Measurements from ENCODE around the gene AAK1. TPM values are rescaled to one million over a fixed set of nuclear protein-coding genes. Genes with fewer than 3 reads are reported as not detected.
"Not testable (repeated sequence)": the region's sequence is repeated elsewhere in the genome, so short reads cannot be mapped to it uniquely, and the experiment has no call there.

AAK1 gene
- total and polyA plus RNA-seq, 7 donors: 7.8 to 95.2 (median 52.5) TPM

DNA sequence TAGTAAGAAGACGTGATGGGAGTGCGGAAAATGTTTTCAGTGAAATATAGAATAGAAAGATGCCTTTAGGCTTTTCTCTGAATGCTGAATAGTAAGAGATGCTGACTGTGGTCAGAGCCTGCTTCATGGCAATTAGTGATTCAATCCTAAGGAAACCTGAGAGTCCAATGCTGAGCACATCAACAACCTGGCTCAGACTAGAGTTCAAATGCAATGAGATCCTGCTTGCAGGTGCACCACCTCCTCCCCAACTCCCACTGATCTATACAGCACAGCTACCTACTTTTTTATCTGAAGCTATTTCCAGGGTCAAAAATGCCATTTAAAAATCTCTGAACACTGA lies 65.4 kb downstream of the AAK1 start:
- Histone ChIP-seq H3K36me3 (ENCODE audit: insufficient read depth in 1 of 2, low read depth in 1 of 2) (no peaks in the 10 kb centered on the region), H3K9me3 (no peaks in the 10 kb centered on the region), H3K4me1 (peaks cover 74% of the 10 kb centered on the region), H3K27ac (peak overlapping the region; percentile 81), H3K27me3 (ENCODE audit: insufficient read depth in 3 of 3, low read length in 2 of 3) (no peaks in the 10 kb centered on the region), H3K4me3 (peak overlapping the region; percentile 37)
- intact Hi-C loops (cut with DNase I): loop anchor here in 1 of 2 donors (5.0 kb wide), 1 partner anchor 64 kb away; the partner anchor contains the start of gene AAK1
- 27 to 65% (median 41%) methylated on average over 2 of the region's 2 CpGs for WGBS, 3 donors
- peak; percentile 56 to 71 (median 64) for ATAC-seq
- DNase-seq: no peak
- TF ChIP-seq, protein P1, sequence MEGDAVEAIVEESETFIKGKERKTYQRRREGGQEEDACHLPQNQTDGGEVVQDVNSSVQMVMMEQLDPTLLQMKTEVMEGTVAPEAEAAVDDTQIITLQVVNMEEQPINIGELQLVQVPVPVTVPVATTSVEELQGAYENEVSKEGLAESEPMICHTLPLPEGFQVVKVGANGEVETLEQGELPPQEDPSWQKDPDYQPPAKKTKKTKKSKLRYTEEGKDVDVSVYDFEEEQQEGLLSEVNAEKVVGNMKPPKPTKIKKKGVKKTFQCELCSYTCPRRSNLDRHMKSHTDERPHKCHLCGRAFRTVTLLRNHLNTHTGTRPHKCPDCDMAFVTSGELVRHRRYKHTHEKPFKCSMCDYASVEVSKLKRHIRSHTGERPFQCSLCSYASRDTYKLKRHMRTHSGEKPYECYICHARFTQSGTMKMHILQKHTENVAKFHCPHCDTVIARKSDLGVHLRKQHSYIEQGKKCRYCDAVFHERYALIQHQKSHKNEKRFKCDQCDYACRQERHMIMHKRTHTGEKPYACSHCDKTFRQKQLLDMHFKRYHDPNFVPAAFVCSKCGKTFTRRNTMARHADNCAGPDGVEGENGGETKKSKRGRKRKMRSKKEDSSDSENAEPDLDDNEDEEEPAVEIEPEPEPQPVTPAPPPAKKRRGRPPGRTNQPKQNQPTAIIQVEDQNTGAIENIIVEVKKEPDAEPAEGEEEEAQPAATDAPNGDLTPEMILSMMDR (IDR thresholded peaks at IDR 0.05): no peak

DNA sequence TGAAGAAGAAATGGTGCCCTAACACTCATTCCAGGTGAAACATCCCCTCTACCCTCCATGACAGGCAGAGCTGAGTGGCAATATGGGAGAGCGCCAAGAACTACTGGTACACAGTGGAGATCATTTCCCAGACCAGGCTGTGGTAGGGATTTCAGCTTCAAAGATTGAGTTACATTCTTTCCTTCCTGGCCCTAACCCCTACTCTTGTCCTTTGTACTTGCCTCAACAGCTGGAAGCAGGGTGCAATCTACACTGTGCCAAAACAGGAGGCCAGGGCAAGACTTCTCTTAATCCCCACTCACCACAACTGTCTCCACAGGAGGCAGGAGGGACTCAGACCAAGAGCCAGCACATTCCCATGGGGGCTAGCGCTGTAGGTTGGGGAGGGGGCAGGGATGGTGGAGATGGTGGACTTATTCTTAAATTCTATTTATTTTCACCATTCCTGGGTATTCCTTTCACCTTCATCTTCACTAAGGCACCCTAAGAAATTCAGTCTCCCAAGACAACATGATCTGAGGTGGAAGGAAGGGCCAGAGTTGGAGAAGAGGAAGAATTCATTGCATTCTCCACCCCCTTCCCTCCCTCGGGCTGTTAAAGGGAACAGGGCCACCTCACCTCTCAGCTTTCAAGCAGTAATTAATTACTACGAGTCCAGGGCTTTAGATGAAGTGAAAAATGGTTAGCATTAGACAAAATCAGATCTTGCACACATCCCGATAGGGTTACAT lies 65.9 kb downstream of the AAK1 start:
- intact Hi-C loops (cut with DNase I): loop anchor here in 1 of 2 donors (5.0 kb wide), 1 partner anchor 65 kb away; the partner anchor contains the start of gene AAK1
- H3K9me3 ChIP-seq: no peaks in the 10 kb centered on the region
- peak overlapping the region; percentile 81 for H3K27ac ChIP-seq
- no peaks in the 10 kb centered on the region for H3K36me3 ChIP-seq (ENCODE audit: insufficient read depth in 1 of 2, low read depth in 1 of 2)
- 33 to 45% (median 33%) methylated on average over 5 of the region's 5 CpGs for WGBS, 3 donors
- DNase-seq (peak; percentile 45 to 49), ATAC-seq (peak; percentile 89 to 93 (median 91))
- TF ChIP-seq, protein P1 (IDR thresholded peaks at IDR 0.05): no peak
- peak overlapping the region; percentile 38 for H3K4me3 ChIP-seq
- no peaks in the 10 kb centered on the region for H3K27me3 ChIP-seq (ENCODE audit: insufficient read depth in 3 of 3, low read length in 2 of 3)
- H3K4me1 ChIP-seq: peaks cover 74% of the 10 kb centered on the region

DNA sequence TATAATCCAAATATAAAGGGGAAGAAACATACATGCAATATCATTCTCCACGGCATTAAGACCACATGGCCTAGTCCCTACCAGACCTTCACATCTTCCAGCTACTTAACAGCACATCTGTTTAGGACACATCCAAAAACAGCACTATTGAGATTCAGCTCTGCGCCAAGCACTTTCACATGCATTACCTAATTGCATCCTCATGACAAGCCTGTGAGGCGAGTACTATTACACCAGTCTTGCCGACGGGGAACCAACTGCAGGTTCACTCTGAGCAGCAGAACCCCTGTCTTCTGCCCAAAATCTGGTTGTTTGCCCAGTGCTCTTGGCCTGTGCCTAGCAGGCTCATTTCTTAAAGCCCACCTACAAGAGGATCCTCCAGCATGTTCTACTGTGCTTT lies 66.7 kb downstream of the AAK1 start:
- no peaks in the 10 kb centered on the region for H3K36me3 ChIP-seq (ENCODE audit: insufficient read depth in 1 of 2, low read depth in 1 of 2)
- peak overlapping the region; percentile 81 for H3K27ac ChIP-seq
- H3K4me1 ChIP-seq: peaks cover 74% of the 10 kb centered on the region
- peak; percentile 28 to 50 for DNase-seq
- 54 to 76% (median 64%) methylated on average over 5 of the region's 5 CpGs for WGBS, 3 donors
- peak; percentile 48 to 75 (median 59) for ATAC-seq
- TF ChIP-seq, protein P1 (IDR thresholded peaks at IDR 0.05): no peak
- no peaks in the 10 kb centered on the region for H3K9me3 ChIP-seq
- intact Hi-C loops (cut with DNase I): loop anchor here in 1 of 2 donors (5.0 kb wide), 1 partner anchor 65 kb away; the partner anchor contains the start of gene AAK1
- H3K27me3 ChIP-seq (ENCODE audit: insufficient read depth in 3 of 3, low read length in 2 of 3): no peaks in the 10 kb centered on the region
- peak overlapping the region; percentile 38 for H3K4me3 ChIP-seq

- TF ChIP-seq, protein P1 (IDR thresholded peaks at IDR 0.05): no peak
- ATAC-seq (no peak), DNase-seq (no peak)
- Histone ChIP-seq H3K4me1 (peaks cover 74% of the 10 kb centered on the region), H3K4me3 (no peak overlapping the region), H3K27me3 (ENCODE audit: insufficient read depth in 3 of 3, low read length in 2 of 3) (no peaks in the 10 kb centered on the region), H3K36me3 (ENCODE audit: insufficient read depth in 1 of 2, low read depth in 1 of 2) (no peaks in the 10 kb centered on the region), H3K27ac (peak overlapping the region; percentile 81), H3K9me3 (no peaks in the 10 kb centered on the region)
- intact Hi-C loops (cut with DNase I): loop anchor here in 1 of 2 donors (5.0 kb wide), 1 partner anchor 66 kb away; the partner anchor contains the start of gene AAK1
- 88 to 100% (median 94%) methylated on average over 1 of the region's 1 CpG for WGBS, 3 donors
These were observed 67.6 kb downstream of the AAK1 start for GRCh38 chr2:69575926-69576325.

- not testable (repeated sequence) for H3K27ac ChIP-seq; H3K4me3 ChIP-seq; H3K27me3 ChIP-seq (ENCODE audit: insufficient read depth in 3 of 3, low read length in 2 of 3); DNase-seq; H3K36me3 ChIP-seq (ENCODE audit: insufficient read depth in 1 of 2, low read depth in 1 of 2); H3K9me3 ChIP-seq; ATAC-seq
- intact Hi-C loops (cut with DNase I): loop anchor here in 1 of 2 donors (5.0 kb wide), 1 partner anchor 67 kb away; the partner anchor contains the start of gene AAK1
- H3K4me1 ChIP-seq: peaks cover 70% of the 10 kb centered on the region
- 94 to 98% (median 98%) methylated on average over 13 of the region's 13 CpGs for WGBS, 3 donors
These were observed 68.2 kb downstream of the AAK1 start for GRCh38 chr2:69575371-69575770.

Measured in psoas muscle (tissue), 8 donors.